HG03520 (cell line): ENCODE data around the gene ASB16.

Experiments
- ATAC-seq: cut with Tn5 transposase; IDR thresholded peaks from one replicate; pipeline ENCODE4 v1.9.1; 2021; ENCODE audit warnings: mild to moderate bottlenecking, moderate library complexity; ENCODE audit not compliant: unreplicated experiment

The ASB16 gene

GRCh38 chr17:44207743-44208142 is 37.2 kb downstream of the ASB16 start:
- ATAC-seq = no peak

GRCh38 chr17:44209786-44210341 is 39.4 kb downstream of the ASB16 start:
- ATAC-seq = no peak

GRCh38 chr17:44210342-44211192 is 40.1 kb downstream of the ASB16 start:
- ATAC-seq = peak; percentile 73

GRCh38 chr17:44211281-44212265 is 41.1 kb downstream of the ASB16 start:
- ATAC-seq = no peak

- ATAC-seq = no peak
Observed at GRCh38 chr17:44212507-44213402, 42.3 kb downstream of the ASB16 start.

- ATAC-seq = no peak
Observed at GRCh38 chr17:44213403-44214229, 43.1 kb downstream of the ASB16 start.

- no peak for ATAC-seq
Observed at GRCh38 chr17:44214230-44214494, 43.7 kb downstream of the ASB16 start.

- no peak for ATAC-seq
Observed at GRCh38 chr17:44214896-44215295, 44.4 kb downstream of the ASB16 start.

- no peak for ATAC-seq
Observed at GRCh38 chr17:44216173-44216572, 45.7 kb downstream of the ASB16 start.

- ATAC-seq = no peak
Observed at GRCh38 chr17:44216694-44217093, 46.2 kb downstream of the ASB16 start.

- ATAC-seq = no peak
Observed at GRCh38 chr17:44217738-44218343, 47.3 kb downstream of the ASB16 start.

- ATAC-seq = peak; percentile 28
Observed at GRCh38 chr17:44218344-44219107, 48.0 kb downstream of the ASB16 start.

GRCh38 chr17:44219108-44219615 is 48.7 kb downstream of the ASB16 start:
- ATAC-seq = peak; percentile 32

- ATAC-seq = no peak
Observed at GRCh38 chr17:44219616-44220212, 49.2 kb downstream of the ASB16 start, which contains the start of gene UBTF. Gene UBTF (minus strand): TSS chr17:44219675. CDS start chr17:44218229, 1,446 bp downstream.

GRCh38 chr17:44220213-44221083 is 49.9 kb downstream of the ASB16 start:
- ATAC-seq = no peak

- no peak for ATAC-seq
Observed at GRCh38 chr17:44221084-44221861, 50.8 kb downstream of the ASB16 start.
